HCT116 (cell line): ENCODE results near the gene PC. TPM values are rescaled to one million over a fixed set of nuclear protein-coding genes. Genes with fewer than 3 reads are reported as not detected.

Experiments
- ATAC-seq: fragments of 200-7000 bp; cut with Tn5 transposase; 2 replicates; pipeline ENCODE4 v1.9.1; 2020; ENCODE audit warnings: mild to moderate bottlenecking, moderate library complexity
- BruUV-seq: library from RNA; stranded (reverse); fragments of 400-500 nt; replicated peaks from 2 replicates; lab custom pipeline; 2021; lab: Mats Ljungman, UMichigan
- CTCF ChIA-PET: fragments of 300-600 bp; sonication (Branson Sonifier 250); formaldehyde crosslinking; loops from one replicate; lab custom pipeline; 2021; ENCODE audit warnings: antibody characterized with exemption; lab: Charles Lee
- POLR2A ChIA-PET: fragments of 300-600, 350-600 bp; sonication (Branson Sonifier 250); formaldehyde crosslinking; loops from one replicate; lab custom pipeline; 2021; ENCODE audit warnings: antibody characterized with exemption; lab: Charles Lee
- RAD21 ChIA-PET, 2 experiments: fragments of 300-600 bp; sonication (Branson Sonifier 250); formaldehyde crosslinking; loops; one replicate each; lab custom pipeline; 2023; ENCODE audit warnings: low total read pairs in 2 of 2; ENCODE audit not compliant: uncharacterized antibody in 2 of 2, unreplicated experiment in 2 of 2, low non-redundant PET in 1 of 2; lab: Charles Lee
- DNase-seq: peaks from one replicate; pipeline ENCODE4 v3.0.0-alpha.2; 2010; ENCODE audit warnings: low read depth, low spot score
- H2AFZ ChIP-seq: fragments of 200-600 bp; shearing (Covaris generic), sonication (generic); 2 replicates; pipeline ENCODE4 v1.6.1; 2017; ENCODE audit warnings: low read depth, mixed run types, mixed read lengths, antibody characterized with exemption, low read length; ENCODE audit not compliant: poor library complexity, severe bottlenecking
- H3K27ac ChIP-seq: 2 replicates; pipeline ENCODE4 v1.5.1; 2012; ENCODE audit warnings: low read depth, low read length
- H3K27me3 ChIP-seq: fragments of 200-600 bp; sonication (generic); 2 replicates; pipeline ENCODE4 v1.6.1; 2016; ENCODE audit warnings: mixed run types, low read length, mixed read lengths; ENCODE audit not compliant: insufficient read depth
- H3K36me3 ChIP-seq, 2 experiments: fragments of 200-500 bp in 1 of 2; fragments of 200-600 bp in 1 of 2; sonication (Bioruptor generic) in 1 of 2; sonication (generic) in 1 of 2; 2 replicates each; pipeline versions ENCODE4 v1.5.1 to v1.6.1; 2014 to 2016; ENCODE audit warnings: low read length in 2 of 2, inconsistent platforms in 1 of 2, mixed read lengths in 1 of 2, mixed run types in 1 of 2; ENCODE audit not compliant: insufficient read depth in 2 of 2, control insufficient read depth in 1 of 2
- H3K4me1 ChIP-seq, 2 experiments: fragments of 200-600 bp in 1 of 2; sonication (generic) in 1 of 2; 2 replicates each; pipeline versions ENCODE4 v1.5.1 to v1.6.1; 2012 to 2017; ENCODE audit warnings: low read length in 2 of 2, inconsistent platforms in 1 of 2, mild to moderate bottlenecking in 1 of 2, mixed read lengths in 1 of 2, mixed run types in 1 of 2, moderate library complexity in 1 of 2; ENCODE audit not compliant: insufficient read depth in 2 of 2, control insufficient read depth in 1 of 2
- H3K4me2 ChIP-seq: fragments of 200-600 bp; sonication (generic); 2 replicates; pipeline ENCODE4 v1.6.1; 2017; ENCODE audit warnings: mixed run types, low read length, mixed read lengths
- H3K4me3 ChIP-seq, 2 experiments: fragments of 200-600 bp in 1 of 2; sonication (generic) in 1 of 2; replicated peaks in 1 of 2; 2 replicates each; pipeline ENCODE4 v1.5.1; 2011 to 2016; ENCODE audit warnings: low read length in 2 of 2, control low read depth in 1 of 2, low read depth in 1 of 2, mild to moderate bottlenecking in 1 of 2, mixed read lengths in 1 of 2, mixed run types in 1 of 2
- H3K79me2 ChIP-seq: fragments of 200-600 bp; sonication (generic); 2 replicates; pipeline ENCODE4 v1.6.1; 2017; ENCODE audit warnings: mild to moderate bottlenecking, mixed run types, low read length, moderate library complexity, mixed read lengths; ENCODE audit not compliant: insufficient read depth
- H3K9ac ChIP-seq: fragments of 200-600 bp; sonication (generic); 2 replicates; pipeline ENCODE4 v1.6.1; 2016; ENCODE audit warnings: low read length, mixed read lengths
- H3K9me2 ChIP-seq: fragments of 200-600 bp; sonication (generic), shearing (Covaris generic); 2 replicates; pipeline ENCODE4 v1.6.1; 2017; ENCODE audit warnings: mixed run types, mild to moderate bottlenecking, moderate library complexity; ENCODE audit not compliant: insufficient read depth
- H3K9me3 ChIP-seq, 2 experiments: fragments of 200-500 bp in 1 of 2; fragments of 200-600 bp in 1 of 2; sonication (Bioruptor generic) in 1 of 2; sonication (generic) in 1 of 2; 2 replicates each; pipeline ENCODE4 v1.6.1; 2014 to 2017; ENCODE audit warnings: low read length in 2 of 2, mixed read lengths in 2 of 2, inconsistent platforms in 1 of 2, low read depth in 1 of 2, mild to moderate bottlenecking in 1 of 2, mixed run types in 1 of 2, moderate library complexity in 1 of 2; ENCODE audit not compliant: control insufficient read depth in 1 of 2, insufficient read depth in 1 of 2
- H4K20me1 ChIP-seq: fragments of 200-600 bp; sonication (generic), shearing (Covaris generic); 2 replicates; pipeline ENCODE4 v1.6.1; 2017; ENCODE audit warnings: mixed run types, mild to moderate bottlenecking, moderate library complexity; ENCODE audit not compliant: insufficient read depth
- CBX3 ChIP-seq: IDR thresholded peaks from 2 replicates; pipeline ENCODE4 v1.6.1; 2012; ENCODE audit warnings: low read depth
- CEBPB ChIP-seq: IDR thresholded peaks from 2 replicates; pipeline ENCODE4 v1.6.1; 2012; ENCODE audit warnings: low read depth
- ELF1 ChIP-seq: IDR thresholded peaks from 2 replicates; pipeline ENCODE4 v1.6.1; 2012; ENCODE audit warnings: low read depth, borderline replicate concordance
- EZH2phosphoT487 ChIP-seq: fragments of 200-600 bp; IDR thresholded peaks from 2 replicates; pipeline ENCODE4 v1.6.1; 2018; ENCODE audit warnings: antibody characterized with exemption, borderline replicate concordance
- JUND ChIP-seq: IDR thresholded peaks from 2 replicates; pipeline ENCODE4 v1.6.1; 2012
- MAX ChIP-seq: IDR thresholded peaks from 2 replicates; pipeline ENCODE4 v1.6.1; 2012
- POLR2AphosphoS5 ChIP-seq: IDR thresholded peaks from 2 replicates; pipeline ENCODE4 v1.6.1; 2011; ENCODE audit warnings: mild to moderate bottlenecking, low read depth, low read length, moderate library complexity
- REST ChIP-seq: IDR thresholded peaks from 2 replicates; pipeline ENCODE4 v1.6.1; 2012; ENCODE audit warnings: low read depth
- SIN3A ChIP-seq: IDR thresholded peaks from 2 replicates; pipeline ENCODE4 v1.6.1; 2012; ENCODE audit warnings: low read depth
- SP1 ChIP-seq: IDR thresholded peaks from 2 replicates; pipeline ENCODE4 v1.6.1; 2012; ENCODE audit warnings: low read depth
- YY1 ChIP-seq: IDR thresholded peaks from 2 replicates; pipeline ENCODE4 v1.6.1; 2011; ENCODE audit warnings: low read length, low read depth, moderate library complexity, mild to moderate bottlenecking; ENCODE audit not compliant: insufficient replicate concordance; ENCODE audit errors: extremely low read depth
- ZBTB33 ChIP-seq: IDR thresholded peaks from 2 replicates; pipeline ENCODE4 v1.6.1; 2011; ENCODE audit warnings: mild to moderate bottlenecking, low read length, moderate library complexity; ENCODE audit not compliant: insufficient replicate concordance; ENCODE audit errors: extremely low read depth
- ZNF274 ChIP-seq: fragments of 200-500 bp; sonication (Bioruptor generic); IDR thresholded peaks from 2 replicates; pipeline ENCODE4 v1.6.1; 2014; ENCODE audit warnings: mild to moderate bottlenecking, low read depth, low read length, inconsistent platforms
- intact Hi-C: fragments of 100-400 bp; cut with micrococcal nuclease; formaldehyde crosslinking; loops from 2 replicates; pipeline ENCODE4 v1.10.0; 2022
- total RNA-seq: library from RNA; stranded (reverse); gene quantifications from one replicate; pipeline ENCODE4 v1.2.1, GENCODE V29; 2021; ENCODE audit not compliant: unreplicated experiment

PC gene
- total RNA-seq, 1 experiment from 2014 or later, result 24.1 TPM

- TF ChIP-seq ELF1, result no peak
- TF ChIP-seq SP1, result peak; percentile 85
Measured at GRCh38 chr11:66904055-66904454, 54.1 kb downstream of the PC start (continued).

GRCh38 chr11:66902486-66903177 lies 55.6 kb downstream of the PC start:
- H3K4me1 ChIP-seq, result peaks cover 38 to 64% of the 10 kb centered on the region in 2 experiments
- ChIA-PET CTCF (no interaction called here), RAD21 (no interaction called here), POLR2A (interaction anchor here (0.5 to 1.0 kb wide), 2 partner anchors 10 to 163 kb away, joined by 3 to 4 read pairs; no protein-coding TSS in a partner anchor)
- no peaks in the 10 kb centered on the region for H3K27me3 ChIP-seq
- H3K27ac ChIP-seq, result no peak overlapping the region
- ATAC-seq (no peak), DNase-seq (no peak)
- no peaks in the 10 kb centered on the region for H4K20me1 ChIP-seq
- intact Hi-C loops, result no loop called here
- H3K36me3 ChIP-seq, result no peaks in the 10 kb centered on the region
- H2AFZ ChIP-seq, result no peak overlapping the region
- H3K79me2 ChIP-seq, result no peaks in the 10 kb centered on the region
- BruUV-seq, result no TSS peak
- H3K9me3 ChIP-seq, result no peaks in the 10 kb centered on the region
- no peak overlapping the region for H3K4me3 ChIP-seq
- TF ChIP-seq POLR2AphosphoS5 (no peak), JUND (no peak), EZH2phosphoT487 (no peak), ZNF274 (no peak), YY1 (no peak), CEBPB (no peak), REST (no peak), SIN3A (no peak), ZBTB33 (no peak), MAX (no peak), ELF1 (no peak), CBX3 (no peak)
- no peaks in the 10 kb centered on the region for H3K9me2 ChIP-seq
- H3K4me2 ChIP-seq, result peak overlapping the region; percentile 6
- H3K9ac ChIP-seq, result no peak overlapping the region
